HepG2 (cell line): Measurements from ENCODE around the gene ALDH18A1. TPM values are rescaled to one million over a fixed set of nuclear protein-coding genes. Genes with fewer than 3 reads are reported as not detected.
A peak's percentile ranks its signal among the peaks of the same experiment; 100 is the strongest.

Experiments
- AFF4 ChIP-seq: sonication (generic); formaldehyde crosslinking; IDR thresholded peaks from 2 replicates; pipeline ENCODE4 v1.4.0; 2020; ENCODE audit warnings: missing genetic modification reagents
- GABPB1 ChIP-seq: IDR thresholded peaks from 2 replicates; pipeline ENCODE4 v1.6.1; 2016; ENCODE audit warnings: mild to moderate bottlenecking, missing genetic modification reagents, moderate library complexity, missing compliant biosample characterization
- MYNN ChIP-seq: sonication (generic); formaldehyde crosslinking; IDR thresholded peaks from 2 replicates; pipeline ENCODE4 v1.4.0; 2020; ENCODE audit warnings: mild to moderate bottlenecking, low read depth, missing genetic modification reagents
- NFYC ChIP-seq: IDR thresholded peaks from 2 replicates; pipeline ENCODE4 v1.6.1; 2016; ENCODE audit warnings: missing genetic modification reagents, missing compliant biosample characterization
- RFXAP ChIP-seq: sonication (generic); formaldehyde crosslinking; IDR thresholded peaks from 2 replicates; pipeline ENCODE4 v1.4.0; 2020; ENCODE audit warnings: missing genetic modification reagents, borderline replicate concordance
- SRSF1 ChIP-seq: fragments of 200-400 bp; formaldehyde crosslinking; optimal IDR thresholded peaks from 2 replicates; pipeline ENCODE3; 2017; ENCODE audit warnings: mild to moderate bottlenecking, low read depth, low read length, moderate library complexity
- SRSF4 ChIP-seq: fragments of 200-400 bp; formaldehyde crosslinking; IDR thresholded peaks from one replicate; pipeline ENCODE4 v1.6.1; 2018; ENCODE audit warnings: mild to moderate bottlenecking, low read depth, low read length, moderate library complexity; ENCODE audit not compliant: poor library complexity, severe bottlenecking
- ZMYM3 ChIP-seq: sonication (generic); formaldehyde crosslinking; IDR thresholded peaks from 2 replicates; pipeline ENCODE4 v1.5.1; 2020; ENCODE audit warnings: mild to moderate bottlenecking, missing genetic modification reagents
- ZMYM4 ChIP-seq: sonication (generic); formaldehyde crosslinking; IDR thresholded peaks from 2 replicates; pipeline ENCODE4 v1.8.1; 2023; ENCODE audit warnings: mild to moderate bottlenecking, missing genetic modification reagents
- ZNF501 ChIP-seq: sonication (generic); formaldehyde crosslinking; IDR thresholded peaks from 2 replicates; pipeline ENCODE4 v1.5.1; 2020; ENCODE audit warnings: mild to moderate bottlenecking, moderate library complexity, missing genetic modification reagents
- ZNF563 ChIP-seq: sonication (generic); formaldehyde crosslinking; IDR thresholded peaks from 2 replicates; pipeline ENCODE4 v1.8.0; 2022; ENCODE audit warnings: mild to moderate bottlenecking, moderate library complexity, missing genetic modification reagents
- ZNF605 ChIP-seq: sonication (generic); formaldehyde crosslinking; IDR thresholded peaks from 2 replicates; pipeline ENCODE4 v1.8.0; 2022; ENCODE audit warnings: mild to moderate bottlenecking, missing genetic modification reagents
- ZNF607 ChIP-seq: sonication (generic); formaldehyde crosslinking; IDR thresholded peaks from 2 replicates; pipeline ENCODE4 v1.5.1; 2020; ENCODE audit warnings: missing genetic modification reagents, mild to moderate bottlenecking, borderline replicate concordance
- ZNF749 ChIP-seq: sonication (generic); formaldehyde crosslinking; IDR thresholded peaks from 2 replicates; pipeline ENCODE4 v1.8.0; 2022; ENCODE audit warnings: mild to moderate bottlenecking, missing genetic modification reagents, moderate library complexity, borderline replicate concordance
- polyA plus RNA-seq, 8 experiments: library from polyadenylated mRNA; depleted of rRNA in 3 of 8; stranded (reverse) in 7 of 8; unstranded in 1 of 8; fragments of >200 nt; fragmentation: Illumina TruSeq in 4 of 8; extraction: Trizol in 4 of 8; gene quantifications; 2 replicates each; pipeline versions ENCODE4 v1.2.1 to v1.2.3, GENCODE V29; 2011 to 2016; ENCODE audit warnings: low read depth in 4 of 8, missing spikeins in 1 of 8, mixed read lengths in 1 of 8; ENCODE audit not compliant: insufficient read depth in 1 of 8
- total RNA-seq, 5 experiments: library from RNA; depleted of rRNA; stranded (reverse); fragments of >200 nt; fragmentation: Illumina TruSeq; extraction: Trizol; gene quantifications; 2 replicates each; pipeline ENCODE4 v1.2.3, GENCODE V29; 2016; ENCODE audit warnings: low read depth in 1 of 5
- TF ChIP-seq, protein P1 (sequence below): sonication (generic); formaldehyde crosslinking; IDR thresholded peaks from 2 replicates; pipeline ENCODE4 v1.5.0; 2020; ENCODE audit warnings: mild to moderate bottlenecking, missing genetic modification reagents
- TF ChIP-seq, protein P2 (sequence below): IDR thresholded peaks from 2 replicates; pipeline ENCODE4 v1.6.1; 2016; ENCODE audit warnings: mild to moderate bottlenecking, missing biosample characterization, missing genetic modification reagents
- TF ChIP-seq, protein P3 (sequence below): sonication (generic); formaldehyde crosslinking; IDR thresholded peaks from 2 replicates; pipeline ENCODE4 v1.4.0; 2020; ENCODE audit warnings: missing genetic modification reagents

ALDH18A1 gene
- total and polyA plus RNA-seq, 2 of the 13 experiments (the other 11 are each of a cell fraction or from before 2014, with no cell fraction given): 180 to 263 TPM

DNA sequence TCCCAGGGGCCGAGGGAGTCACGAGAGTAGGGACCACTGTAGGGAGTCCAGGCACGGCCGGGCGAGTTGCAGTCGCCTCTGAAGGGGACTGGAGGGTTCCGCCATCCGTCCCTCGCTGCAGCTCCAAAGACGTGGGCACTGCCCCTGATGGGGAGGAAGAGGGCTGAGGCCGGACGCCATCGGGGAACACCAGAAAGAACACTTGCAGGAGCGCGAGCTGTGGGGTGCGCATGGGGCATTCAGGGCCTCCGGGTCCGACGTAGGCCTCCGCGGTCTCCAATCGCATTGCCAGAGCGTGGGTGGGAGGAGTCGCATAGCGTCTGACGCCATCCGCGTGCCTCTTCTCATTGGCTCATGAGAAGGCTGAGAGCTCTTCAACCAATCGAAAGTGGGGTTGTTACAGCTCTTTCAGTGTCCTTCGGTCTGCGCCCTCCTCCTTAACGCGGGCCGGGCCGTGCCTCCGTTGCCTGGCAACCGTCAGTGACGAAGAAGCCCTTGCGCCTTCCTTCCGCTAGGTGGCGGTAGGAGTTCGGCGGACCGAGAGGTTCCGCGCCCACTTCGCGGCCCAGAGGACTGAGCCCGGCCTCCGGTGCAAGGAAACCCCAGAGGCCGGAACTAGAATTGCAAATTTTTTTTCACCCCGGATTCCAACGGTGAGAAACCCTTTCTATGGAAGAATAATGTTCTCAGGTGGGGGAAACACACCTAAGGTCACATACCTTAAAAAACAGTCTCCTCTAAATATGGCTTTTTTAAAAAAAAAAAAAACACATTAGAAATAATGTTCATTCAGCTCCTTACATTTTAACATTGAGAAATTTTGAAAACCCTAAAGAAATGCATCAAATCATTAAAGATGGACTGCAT lies 37.4 kb upstream of the ALDH18A1 start, which contains the start of gene TCTN3 (continued):
- TF ChIP-seq GABPB1 (CRISPR knock-in tag): peak; percentile 71; the same call in 1 of the 2 replicates
- TF ChIP-seq SRSF1: no peak
- TF ChIP-seq SRSF4: no peak
- TF ChIP-seq, protein P1, sequence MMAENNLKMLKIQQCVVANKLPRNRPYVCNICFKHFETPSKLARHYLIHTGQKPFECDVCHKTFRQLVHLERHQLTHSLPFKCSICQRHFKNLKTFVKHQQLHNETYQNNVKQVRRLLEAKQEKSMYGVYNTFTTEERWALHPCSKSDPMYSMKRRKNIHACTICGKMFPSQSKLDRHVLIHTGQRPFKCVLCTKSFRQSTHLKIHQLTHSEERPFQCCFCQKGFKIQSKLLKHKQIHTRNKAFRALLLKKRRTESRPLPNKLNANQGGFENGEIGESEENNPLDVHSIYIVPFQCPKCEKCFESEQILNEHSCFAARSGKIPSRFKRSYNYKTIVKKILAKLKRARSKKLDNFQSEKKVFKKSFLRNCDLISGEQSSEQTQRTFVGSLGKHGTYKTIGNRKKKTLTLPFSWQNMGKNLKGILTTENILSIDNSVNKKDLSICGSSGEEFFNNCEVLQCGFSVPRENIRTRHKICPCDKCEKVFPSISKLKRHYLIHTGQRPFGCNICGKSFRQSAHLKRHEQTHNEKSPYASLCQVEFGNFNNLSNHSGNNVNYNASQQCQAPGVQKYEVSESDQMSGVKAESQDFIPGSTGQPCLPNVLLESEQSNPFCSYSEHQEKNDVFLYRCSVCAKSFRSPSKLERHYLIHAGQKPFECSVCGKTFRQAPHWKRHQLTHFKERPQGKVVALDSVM: peak; percentile 96
- no peak for TF ChIP-seq ZNF605 (CRISPR knock-in tag)
- no peak; the same call in 1 of the 2 replicates for TF ChIP-seq ZNF563 (CRISPR knock-in tag)
- TF ChIP-seq ZMYM3: peak; percentile 97
- no peak for TF ChIP-seq AFF4
- TF ChIP-seq ZNF607 (CRISPR knock-in tag): no peak
- peak; percentile 27; the same call in 1 of the 2 replicates for TF ChIP-seq ZNF749
- peak; percentile 95 for TF ChIP-seq NFYC
- peak; percentile 94; the same call in 1 of the 2 replicates for TF ChIP-seq RFXAP (CRISPR knock-in tag)
- TF ChIP-seq MYNN (CRISPR knock-in tag): no peak
- peak; percentile 81; the same call in 1 of the 2 replicates for TF ChIP-seq ZNF501 (CRISPR knock-in tag)
- TF ChIP-seq, protein P2, sequence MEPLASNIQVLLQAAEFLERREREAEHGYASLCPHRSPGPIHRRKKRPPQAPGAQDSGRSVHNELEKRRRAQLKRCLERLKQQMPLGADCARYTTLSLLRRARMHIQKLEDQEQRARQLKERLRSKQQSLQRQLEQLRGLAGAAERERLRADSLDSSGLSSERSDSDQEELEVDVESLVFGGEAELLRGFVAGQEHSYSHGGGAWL (CRISPR knock-in tag): no peak
- TF ChIP-seq ZMYM4 (CRISPR knock-in tag): peak; percentile 98
- TF ChIP-seq, protein P3, sequence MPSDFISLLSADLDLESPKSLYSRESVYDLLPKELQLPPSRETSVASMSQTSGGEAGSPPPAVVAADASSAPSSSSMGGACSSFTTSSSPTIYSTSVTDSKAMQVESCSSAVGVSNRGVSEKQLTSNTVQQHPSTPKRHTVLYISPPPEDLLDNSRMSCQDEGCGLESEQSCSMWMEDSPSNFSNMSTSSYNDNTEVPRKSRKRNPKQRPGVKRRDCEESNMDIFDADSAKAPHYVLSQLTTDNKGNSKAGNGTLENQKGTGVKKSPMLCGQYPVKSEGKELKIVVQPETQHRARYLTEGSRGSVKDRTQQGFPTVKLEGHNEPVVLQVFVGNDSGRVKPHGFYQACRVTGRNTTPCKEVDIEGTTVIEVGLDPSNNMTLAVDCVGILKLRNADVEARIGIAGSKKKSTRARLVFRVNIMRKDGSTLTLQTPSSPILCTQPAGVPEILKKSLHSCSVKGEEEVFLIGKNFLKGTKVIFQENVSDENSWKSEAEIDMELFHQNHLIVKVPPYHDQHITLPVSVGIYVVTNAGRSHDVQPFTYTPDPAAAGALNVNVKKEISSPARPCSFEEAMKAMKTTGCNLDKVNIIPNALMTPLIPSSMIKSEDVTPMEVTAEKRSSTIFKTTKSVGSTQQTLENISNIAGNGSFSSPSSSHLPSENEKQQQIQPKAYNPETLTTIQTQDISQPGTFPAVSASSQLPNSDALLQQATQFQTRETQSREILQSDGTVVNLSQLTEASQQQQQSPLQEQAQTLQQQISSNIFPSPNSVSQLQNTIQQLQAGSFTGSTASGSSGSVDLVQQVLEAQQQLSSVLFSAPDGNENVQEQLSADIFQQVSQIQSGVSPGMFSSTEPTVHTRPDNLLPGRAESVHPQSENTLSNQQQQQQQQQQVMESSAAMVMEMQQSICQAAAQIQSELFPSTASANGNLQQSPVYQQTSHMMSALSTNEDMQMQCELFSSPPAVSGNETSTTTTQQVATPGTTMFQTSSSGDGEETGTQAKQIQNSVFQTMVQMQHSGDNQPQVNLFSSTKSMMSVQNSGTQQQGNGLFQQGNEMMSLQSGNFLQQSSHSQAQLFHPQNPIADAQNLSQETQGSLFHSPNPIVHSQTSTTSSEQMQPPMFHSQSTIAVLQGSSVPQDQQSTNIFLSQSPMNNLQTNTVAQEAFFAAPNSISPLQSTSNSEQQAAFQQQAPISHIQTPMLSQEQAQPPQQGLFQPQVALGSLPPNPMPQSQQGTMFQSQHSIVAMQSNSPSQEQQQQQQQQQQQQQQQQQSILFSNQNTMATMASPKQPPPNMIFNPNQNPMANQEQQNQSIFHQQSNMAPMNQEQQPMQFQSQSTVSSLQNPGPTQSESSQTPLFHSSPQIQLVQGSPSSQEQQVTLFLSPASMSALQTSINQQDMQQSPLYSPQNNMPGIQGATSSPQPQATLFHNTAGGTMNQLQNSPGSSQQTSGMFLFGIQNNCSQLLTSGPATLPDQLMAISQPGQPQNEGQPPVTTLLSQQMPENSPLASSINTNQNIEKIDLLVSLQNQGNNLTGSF: 0 out of 2 replicates have a peak, but pooled peaks have one; percentile 20
